Keratinocyte (primary cell): ENCODE data around the gene HAAO. TPM values are rescaled to one million over a fixed set of nuclear protein-coding genes. Genes with fewer than 3 reads are reported as not detected.

ENCODE experiments used
- DNase-seq: peaks from one replicate; pipeline ENCODE4 v3.0.0-alpha.2; 2011; ENCODE audit warnings: low read depth, missing footprints, low spot score
- FAIRE-seq: peaks from 2 replicates; lab custom pipeline; 2011; peaks lifted over from hg19 to GRCh38; lab: Jason Lieb, UNC
- H2AFZ ChIP-seq: 2 replicates; pipeline ENCODE4 v1.6.0; 2012; ENCODE audit warnings: low read length, control low read depth, inconsistent platforms; ENCODE audit not compliant: control insufficient read depth
- H3K27ac ChIP-seq: 2 replicates; pipeline ENCODE4 v1.5.1; 2011; ENCODE audit warnings: low read length; ENCODE audit not compliant: control insufficient read depth, insufficient read depth
- H3K27me3 ChIP-seq: 3 replicates; pipeline ENCODE4 v1.6.0; 2011; ENCODE audit warnings: low read length; ENCODE audit not compliant: control insufficient read depth, insufficient read depth; ENCODE audit errors: extremely low read depth
- H3K36me3 ChIP-seq, 2 experiments: 2 replicates in 1 of 2; 3 replicates in 1 of 2; pipeline ENCODE4 v1.5.1; 2011; ENCODE audit warnings: low read length in 2 of 2, mild to moderate bottlenecking in 1 of 2; ENCODE audit not compliant: control insufficient read depth in 2 of 2, insufficient read depth in 2 of 2; ENCODE audit errors: extremely low read depth in 1 of 2
- H3K4me1 ChIP-seq: 3 replicates; pipeline ENCODE4 v1.5.1; 2011; ENCODE audit warnings: low read length; ENCODE audit not compliant: control insufficient read depth, insufficient read depth; ENCODE audit errors: extremely low read depth
- H3K4me2 ChIP-seq: 3 replicates; pipeline ENCODE4 v1.6.0; 2011; ENCODE audit warnings: low read depth, low read length; ENCODE audit not compliant: control insufficient read depth, insufficient read depth; ENCODE audit errors: extremely low read depth
- H3K4me3 ChIP-seq, 3 experiments: fragments of 200-600 bp in 1 of 3; sonication (generic) in 1 of 3; 2 replicates in 2 of 3; 3 replicates in 1 of 3; pipeline ENCODE4 v1.5.1; 2011 to 2016; ENCODE audit warnings: low read length in 3 of 3, mild to moderate bottlenecking in 3 of 3, control low read depth in 2 of 3, inconsistent platforms in 1 of 3, low read depth in 1 of 3, mixed read lengths in 1 of 3, mixed run types in 1 of 3, moderate library complexity in 1 of 3; ENCODE audit not compliant: control insufficient read depth in 2 of 3, insufficient read depth in 2 of 3; ENCODE audit errors: extremely low read depth in 1 of 3
- H3K79me2 ChIP-seq: 2 replicates; pipeline ENCODE4 v1.6.0; 2012; ENCODE audit warnings: low read length; ENCODE audit not compliant: control insufficient read depth, insufficient read depth
- H3K9ac ChIP-seq: 3 replicates; pipeline ENCODE4 v1.6.0; 2011; ENCODE audit warnings: low read length; ENCODE audit not compliant: control insufficient read depth, insufficient read depth; ENCODE audit errors: extremely low read depth
- H3K9me1 ChIP-seq: 3 replicates; pipeline ENCODE4 v1.6.0; 2011; ENCODE audit warnings: low read length; ENCODE audit not compliant: control insufficient read depth, insufficient read depth; ENCODE audit errors: extremely low read depth
- H3K9me3 ChIP-seq: 2 replicates; pipeline ENCODE4 v1.5.1; 2012; ENCODE audit warnings: low read depth, low read length; ENCODE audit not compliant: control insufficient read depth
- H4K20me1 ChIP-seq: 3 replicates; pipeline ENCODE4 v1.6.0; 2011; ENCODE audit warnings: low read length; ENCODE audit not compliant: control insufficient read depth, insufficient read depth; ENCODE audit errors: extremely low read depth
- EZH2 ChIP-seq: IDR thresholded peaks from one replicate; pipeline ENCODE4 v1.6.1; 2012; ENCODE audit warnings: inconsistent platforms, mild to moderate bottlenecking, low read length, moderate library complexity
- dilution Hi-C: fragments of 300-500 bp; cut with MboI; formaldehyde crosslinking; loops from one replicate; pipeline ENCODE4 v1.7.0; 2020; ENCODE audit warnings: low sequenced_read_pairs; ENCODE audit not compliant: extremely low pct_ligation_motif_present
- polyA plus RNA-seq, 5 experiments: library from polyadenylated mRNA; depleted of rRNA in 3 of 5; stranded (reverse) in 3 of 5; stranded (forward) in 1 of 5; unstranded in 1 of 5; fragments of >200 nt; gene quantifications; 1 replicate in 1 of 5; 2 replicates in 3 of 5; 3 replicates in 1 of 5; pipeline versions ENCODE4 v1.2.1 to v1.2.3, GENCODE V29; 2011 to 2012; ENCODE audit warnings: missing spikeins in 2 of 5, low read depth in 1 of 5, low replicate concordance in 1 of 5
- TF ChIP-seq, protein P1 (sequence below), 3 experiments: IDR thresholded peaks in 1 of 3; conservative IDR thresholded peaks in 1 of 3; optimal IDR thresholded peaks in 1 of 3; 2 replicates in 2 of 3; 3 replicates in 1 of 3; pipeline versions ENCODE3 to v1.5.1; 2011; ENCODE audit warnings: low read length in 3 of 3, mild to moderate bottlenecking in 3 of 3, moderate library complexity in 2 of 3, control low read depth in 1 of 3, inconsistent platforms in 1 of 3; ENCODE audit not compliant: insufficient read depth in 2 of 3; ENCODE audit errors: extremely low read depth in 1 of 3

HAAO gene
- polyA plus RNA-seq, 1 donor (not counting 4 experiments of a cell fraction or from before 2014, with no cell fraction given) = 0.08 TPM

DNA sequence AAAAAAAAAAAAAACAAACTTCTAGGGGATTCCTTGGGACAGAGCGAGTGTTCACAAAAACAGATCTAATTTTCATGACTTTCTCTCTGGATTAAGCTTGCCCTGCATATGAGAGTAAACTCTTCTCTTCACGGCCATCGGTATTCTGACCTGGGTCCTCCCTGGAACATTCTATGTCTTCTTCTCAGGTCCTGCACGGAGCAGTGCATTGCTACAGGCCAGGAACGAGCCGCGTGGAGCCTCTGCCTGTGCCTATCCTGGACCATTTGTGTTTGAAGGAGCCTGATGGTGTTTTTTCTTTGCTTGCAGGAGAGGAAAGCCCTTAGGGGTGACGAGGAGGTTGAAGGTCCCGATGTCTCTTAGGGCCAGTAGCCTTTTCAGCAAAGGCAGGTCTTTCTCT is 26.7 kb downstream of the HAAO start:
- TF ChIP-seq, protein P1, sequence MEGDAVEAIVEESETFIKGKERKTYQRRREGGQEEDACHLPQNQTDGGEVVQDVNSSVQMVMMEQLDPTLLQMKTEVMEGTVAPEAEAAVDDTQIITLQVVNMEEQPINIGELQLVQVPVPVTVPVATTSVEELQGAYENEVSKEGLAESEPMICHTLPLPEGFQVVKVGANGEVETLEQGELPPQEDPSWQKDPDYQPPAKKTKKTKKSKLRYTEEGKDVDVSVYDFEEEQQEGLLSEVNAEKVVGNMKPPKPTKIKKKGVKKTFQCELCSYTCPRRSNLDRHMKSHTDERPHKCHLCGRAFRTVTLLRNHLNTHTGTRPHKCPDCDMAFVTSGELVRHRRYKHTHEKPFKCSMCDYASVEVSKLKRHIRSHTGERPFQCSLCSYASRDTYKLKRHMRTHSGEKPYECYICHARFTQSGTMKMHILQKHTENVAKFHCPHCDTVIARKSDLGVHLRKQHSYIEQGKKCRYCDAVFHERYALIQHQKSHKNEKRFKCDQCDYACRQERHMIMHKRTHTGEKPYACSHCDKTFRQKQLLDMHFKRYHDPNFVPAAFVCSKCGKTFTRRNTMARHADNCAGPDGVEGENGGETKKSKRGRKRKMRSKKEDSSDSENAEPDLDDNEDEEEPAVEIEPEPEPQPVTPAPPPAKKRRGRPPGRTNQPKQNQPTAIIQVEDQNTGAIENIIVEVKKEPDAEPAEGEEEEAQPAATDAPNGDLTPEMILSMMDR (optimal IDR thresholded peaks at IDR 0.05 in 1 of 3, IDR thresholded peaks at IDR 0.05 in 1 of 3, conservative IDR thresholded peaks at IDR 0.05 in 1 of 3; ENCODE audit: extremely low read depth in 1 of 3, insufficient read depth in 2 of 3, low read length in 3 of 3) = no peak
- TF ChIP-seq EZH2 = no peak
- Histone ChIP-seq H3K9me3 (no peaks in the 10 kb centered on the region), H3K27me3 (no peaks in the 10 kb centered on the region), H4K20me1 (no peaks in the 10 kb centered on the region), H3K36me3 (no peaks in the 10 kb centered on the region), H3K27ac (no peak overlapping the region), H3K4me3 (no peak overlapping the region), H3K9me1 (no peaks in the 10 kb centered on the region), H3K9ac (no peak overlapping the region), H2AFZ (no peak overlapping the region), H3K79me2 (no peaks in the 10 kb centered on the region), H3K4me2 (no peak overlapping the region), H3K4me1 (no peaks in the 10 kb centered on the region)
- FAIRE-seq (no peak), DNase-seq (no peak)
- dilution Hi-C loops = no loop called here

DNA sequence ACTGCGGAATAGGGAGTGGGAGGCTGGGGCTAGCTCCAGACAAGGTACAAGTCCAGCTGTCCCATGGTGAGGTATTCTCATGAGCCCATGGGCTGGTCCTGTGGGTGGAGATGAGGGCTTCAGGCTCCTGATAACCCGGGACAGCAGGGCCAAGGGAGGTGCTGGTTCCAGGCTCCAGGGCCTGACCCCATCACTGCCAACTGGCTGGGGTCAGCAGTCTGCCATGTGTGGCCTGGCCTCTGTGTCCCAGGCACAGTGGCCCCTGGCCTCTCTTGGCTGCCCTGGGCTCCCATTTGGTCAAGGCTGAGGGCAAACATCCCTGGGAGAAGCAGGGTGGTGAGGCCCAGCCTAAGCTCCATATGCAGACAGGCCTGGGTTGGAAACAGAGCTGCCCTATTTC is 27.5 kb downstream of the HAAO start:
- Histone ChIP-seq H2AFZ (no peak overlapping the region), H3K27ac (no peak overlapping the region), H3K4me3 (no peak overlapping the region), H3K4me2 (no peak overlapping the region), H3K79me2 (no peaks in the 10 kb centered on the region), H3K4me1 (no peaks in the 10 kb centered on the region), H4K20me1 (peaks cover 2% of the 10 kb centered on the region), H3K9ac (no peak overlapping the region), H3K9me3 (no peaks in the 10 kb centered on the region), H3K27me3 (no peaks in the 10 kb centered on the region), H3K9me1 (no peaks in the 10 kb centered on the region), H3K36me3 (no peaks in the 10 kb centered on the region)
- FAIRE-seq (no peak), DNase-seq (no peak)
- dilution Hi-C loops = no loop called here
- TF ChIP-seq, protein P1 (optimal IDR thresholded peaks at IDR 0.05 in 1 of 3, IDR thresholded peaks at IDR 0.05 in 1 of 3, conservative IDR thresholded peaks at IDR 0.05 in 1 of 3; ENCODE audit: extremely low read depth in 1 of 3, insufficient read depth in 2 of 3, low read length in 3 of 3) = no peak
- TF ChIP-seq EZH2 = no peak
